Vagina (tissue), 2 donors: Measurements from ENCODE around the gene PCSK1N. TPM values are rescaled to one million over a fixed set of nuclear protein-coding genes. Genes with fewer than 3 reads are reported as not detected.

Experiments
- DNase-seq, 2 donors: peaks; one replicate each; pipeline ENCODE4 v3.0.0-alpha.2; 2017; ENCODE audit errors: extremely low spot score in 2 of 2
- H3K27ac ChIP-seq: fragments of 200-600 bp; sonication (generic); one replicate; pipeline ENCODE4 v1.5.1; 2019
- H3K27me3 ChIP-seq: fragments of 200-600 bp; sonication (generic); one replicate; pipeline ENCODE4 v1.5.1; 2019
- H3K36me3 ChIP-seq, 2 donors: fragments of 200-600 bp; sonication (generic); one replicate each; pipeline ENCODE4 v1.5.1; 2017 to 2019
- H3K4me1 ChIP-seq: fragments of 200-600 bp; sonication (generic); one replicate; pipeline ENCODE4 v1.5.1; 2019
- H3K4me3 ChIP-seq, 2 donors: fragments of 200-600 bp; sonication (generic); 1 replicate in 1 of 2; 2 replicates in 1 of 2; pipeline ENCODE4 v1.5.1; 2016 to 2019
- H3K9me3 ChIP-seq: fragments of 200-600 bp; sonication (generic); one replicate; pipeline ENCODE4 v1.5.1; 2019
- POLR2A ChIP-seq, 2 donors: fragments of 450-650 bp; IDR thresholded peaks; one replicate each; pipeline ENCODE4 v1.6.1; 2017; ENCODE audit warnings: antibody characterized with exemption in 2 of 2, mild to moderate bottlenecking in 2 of 2, moderate library complexity in 2 of 2
- POLR2AphosphoS5 ChIP-seq, 2 donors: sonication (generic); formaldehyde crosslinking; IDR thresholded peaks; one replicate each; pipeline ENCODE4 v1.9.0; 2017; ENCODE audit warnings: antibody characterized with exemption in 2 of 2, mild to moderate bottlenecking in 2 of 2, low read depth in 1 of 2; ENCODE audit not compliant: insufficient read depth in 1 of 2
- intact Hi-C: fragments of 100-400 bp; cut with DNase I; formaldehyde crosslinking; loops from one replicate; pipeline ENCODE4 v1.15.1; 2023
- total RNA-seq: library from RNA; depleted of rRNA; stranded (reverse); fragments of >200 nt; gene quantifications from one replicate; pipeline ENCODE4 v1.2.3, GENCODE V29; 2016
- TF ChIP-seq, protein P1 (sequence below), 3 experiments: fragments of 450-650 bp in 2 of 3; fragments of 200-600 bp in 1 of 3; sonication (generic) in 1 of 3; IDR thresholded peaks; one replicate each; pipeline ENCODE4 v1.5.1; 2017 to 2019; ENCODE audit warnings: antibody characterized with exemption in 3 of 3, mild to moderate bottlenecking in 2 of 3, moderate library complexity in 2 of 3

The PCSK1N gene
- total RNA-seq, 1 donor from 2014 or later: 15.0 TPM

DNA sequence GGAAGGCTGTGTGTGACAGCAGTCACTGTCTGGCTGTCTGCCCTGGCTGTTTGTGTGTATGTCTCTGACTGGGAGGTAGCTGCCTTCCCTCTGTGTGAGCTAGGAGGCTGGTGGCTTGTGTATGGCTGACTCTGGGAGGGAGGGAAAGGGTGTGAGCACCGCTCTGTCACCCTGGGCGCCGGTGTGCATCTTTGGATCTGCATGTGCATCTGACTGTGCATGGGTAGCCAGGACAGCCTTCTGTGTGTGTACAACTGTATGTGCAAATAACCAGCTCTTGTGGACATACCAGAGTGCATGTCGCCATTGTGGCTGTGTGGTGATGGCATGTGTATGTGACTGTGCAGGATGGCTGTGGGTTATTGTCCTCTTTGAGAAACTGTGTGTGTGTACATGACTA lies 16.5 kb downstream of the PCSK1N start:
- TF ChIP-seq POLR2AphosphoS5 (IDR thresholded peaks at IDR 0.05; ENCODE audit: insufficient read depth in 1 of 2, low read depth in 1 of 2): no peak
- TF ChIP-seq POLR2A (IDR thresholded peaks at IDR 0.05): no peak
- TF ChIP-seq, protein P1, sequence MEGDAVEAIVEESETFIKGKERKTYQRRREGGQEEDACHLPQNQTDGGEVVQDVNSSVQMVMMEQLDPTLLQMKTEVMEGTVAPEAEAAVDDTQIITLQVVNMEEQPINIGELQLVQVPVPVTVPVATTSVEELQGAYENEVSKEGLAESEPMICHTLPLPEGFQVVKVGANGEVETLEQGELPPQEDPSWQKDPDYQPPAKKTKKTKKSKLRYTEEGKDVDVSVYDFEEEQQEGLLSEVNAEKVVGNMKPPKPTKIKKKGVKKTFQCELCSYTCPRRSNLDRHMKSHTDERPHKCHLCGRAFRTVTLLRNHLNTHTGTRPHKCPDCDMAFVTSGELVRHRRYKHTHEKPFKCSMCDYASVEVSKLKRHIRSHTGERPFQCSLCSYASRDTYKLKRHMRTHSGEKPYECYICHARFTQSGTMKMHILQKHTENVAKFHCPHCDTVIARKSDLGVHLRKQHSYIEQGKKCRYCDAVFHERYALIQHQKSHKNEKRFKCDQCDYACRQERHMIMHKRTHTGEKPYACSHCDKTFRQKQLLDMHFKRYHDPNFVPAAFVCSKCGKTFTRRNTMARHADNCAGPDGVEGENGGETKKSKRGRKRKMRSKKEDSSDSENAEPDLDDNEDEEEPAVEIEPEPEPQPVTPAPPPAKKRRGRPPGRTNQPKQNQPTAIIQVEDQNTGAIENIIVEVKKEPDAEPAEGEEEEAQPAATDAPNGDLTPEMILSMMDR (IDR thresholded peaks at IDR 0.05): no peak
- H3K27me3 ChIP-seq: no peaks in the 10 kb centered on the region

DNA sequence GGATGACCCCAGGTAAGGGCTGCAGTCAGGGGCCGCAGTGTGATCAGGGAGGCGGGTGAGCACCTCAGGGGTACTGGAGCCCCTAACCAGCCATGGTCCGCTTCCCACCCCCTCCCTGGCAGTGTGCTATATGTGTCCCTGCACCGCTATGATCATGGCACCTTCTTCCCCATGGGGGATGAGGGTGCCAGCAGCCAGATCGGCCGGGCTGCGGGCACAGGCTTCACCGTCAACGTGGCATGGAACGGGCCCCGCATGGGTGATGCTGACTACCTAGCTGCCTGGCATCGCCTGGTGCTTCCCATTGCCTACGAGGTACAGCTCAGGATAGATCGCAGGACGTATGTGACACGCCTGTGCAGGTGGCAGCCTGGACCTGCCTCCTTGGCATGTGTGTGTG lies 17.3 kb downstream of the PCSK1N start:
- Histone ChIP-seq H3K27ac (no peak overlapping the region), H3K36me3 (peaks cover 0 to 15% of the 10 kb centered on the region in 2 donors), H3K27me3 (no peaks in the 10 kb centered on the region), H3K9me3 (no peaks in the 10 kb centered on the region), H3K4me1 (no peaks in the 10 kb centered on the region), H3K4me3 (no peak overlapping the region)
- intact Hi-C loops: no loop called here
- no peak for DNase-seq
- TF ChIP-seq POLR2A (IDR thresholded peaks at IDR 0.05) (no peak), POLR2AphosphoS5 (IDR thresholded peaks at IDR 0.05; ENCODE audit: insufficient read depth in 1 of 2, low read depth in 1 of 2) (no peak)
- TF ChIP-seq, protein P1 (IDR thresholded peaks at IDR 0.05): no peak

More for the DNA sequence above, 16.5 kb downstream of the PCSK1N start:
- Histone ChIP-seq H3K36me3 (peaks cover 0 to 23% of the 10 kb centered on the region in 2 donors), H3K4me3 (no peak overlapping the region), H3K27ac (no peak overlapping the region), H3K9me3 (no peaks in the 10 kb centered on the region), H3K4me1 (no peaks in the 10 kb centered on the region)
- intact Hi-C loops: no loop called here
- DNase-seq: no peak

DNA sequence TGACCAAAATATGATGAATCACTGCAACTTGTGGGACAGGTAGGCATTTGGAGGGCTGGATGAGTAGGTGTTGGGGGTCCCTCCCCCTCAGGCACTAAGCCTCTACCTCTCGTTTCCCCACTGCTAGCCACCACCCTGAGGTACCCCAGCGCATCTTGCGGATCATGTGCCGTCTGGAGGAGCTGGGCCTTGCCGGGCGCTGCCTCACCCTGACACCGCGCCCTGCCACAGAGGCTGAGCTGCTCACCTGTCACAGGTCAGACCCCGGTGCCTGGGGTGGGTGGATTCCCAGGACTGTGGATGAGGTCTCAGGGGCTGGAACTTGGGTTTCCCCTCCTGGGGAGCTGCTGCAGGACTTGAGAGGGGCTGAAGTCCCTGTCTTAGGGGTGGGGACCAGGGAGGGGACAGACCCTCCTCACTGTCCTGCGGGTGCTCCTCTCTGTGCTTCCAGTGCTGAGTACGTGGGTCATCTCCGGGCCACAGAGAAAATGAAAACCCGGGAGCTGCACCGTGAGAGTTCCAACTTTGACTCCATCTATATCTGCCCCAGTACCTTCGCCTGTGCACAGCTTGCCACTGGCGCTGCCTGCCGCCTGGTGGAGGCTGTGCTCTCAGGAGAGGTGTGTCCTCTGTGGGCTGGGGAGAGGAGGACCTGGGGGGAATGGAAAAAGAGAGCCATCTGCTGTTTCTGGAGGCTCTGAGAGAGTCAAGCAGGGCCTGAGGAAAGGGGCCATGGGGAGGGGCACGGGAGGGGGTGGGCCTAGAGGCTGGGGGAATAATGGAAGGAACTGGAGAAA lies 19.2 kb downstream of the PCSK1N start:
- peaks cover 0 to 14% of the 10 kb centered on the region in 2 donors for H3K36me3 ChIP-seq
- no peaks in the 10 kb centered on the region for H3K9me3 ChIP-seq
- intact Hi-C loops: no loop called here
- no peak for DNase-seq
- H3K27ac ChIP-seq: no peak overlapping the region
- TF ChIP-seq, protein P1 (IDR thresholded peaks at IDR 0.05): no peak
- TF ChIP-seq POLR2AphosphoS5 (IDR thresholded peaks at IDR 0.05; ENCODE audit: insufficient read depth in 1 of 2, low read depth in 1 of 2) (no peak), POLR2A (IDR thresholded peaks at IDR 0.05) (no peak)
- H3K4me3 ChIP-seq: no peak overlapping the region
- no peaks in the 10 kb centered on the region for H3K27me3 ChIP-seq
- no peaks in the 10 kb centered on the region for H3K4me1 ChIP-seq

DNA sequence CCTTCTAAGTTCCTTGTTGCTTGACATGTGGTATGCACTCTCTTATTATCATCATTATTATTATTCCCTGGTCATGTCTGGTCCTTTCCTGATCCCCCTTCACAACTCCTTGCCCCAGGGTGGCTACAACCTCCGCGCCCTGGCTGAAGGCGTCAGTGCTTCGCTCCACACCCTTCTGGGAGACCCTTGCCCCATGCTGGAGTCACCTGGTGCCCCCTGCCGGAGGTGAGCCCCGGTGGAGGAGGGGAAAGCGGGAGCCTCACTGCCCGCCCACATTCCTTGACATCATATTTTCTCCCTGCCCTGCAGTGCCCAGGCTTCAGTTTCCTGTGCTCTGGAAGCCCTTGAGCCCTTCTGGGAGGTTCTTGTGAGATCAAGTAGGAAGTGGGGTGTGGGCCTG lies 20.1 kb downstream of the PCSK1N start:
- Histone ChIP-seq H3K9me3 (no peaks in the 10 kb centered on the region), H3K36me3 (peaks cover 0 to 14% of the 10 kb centered on the region in 2 donors), H3K27ac (no peak overlapping the region), H3K27me3 (no peaks in the 10 kb centered on the region), H3K4me1 (no peaks in the 10 kb centered on the region), H3K4me3 (no peak overlapping the region)
- intact Hi-C loops: no loop called here
- no peak for DNase-seq
- no peak for TF ChIP-seq POLR2A (IDR thresholded peaks at IDR 0.05)
- no peak for TF ChIP-seq POLR2AphosphoS5 (IDR thresholded peaks at IDR 0.05; ENCODE audit: insufficient read depth in 1 of 2, low read depth in 1 of 2)
- TF ChIP-seq, protein P1 (IDR thresholded peaks at IDR 0.05): no peak

DNA sequence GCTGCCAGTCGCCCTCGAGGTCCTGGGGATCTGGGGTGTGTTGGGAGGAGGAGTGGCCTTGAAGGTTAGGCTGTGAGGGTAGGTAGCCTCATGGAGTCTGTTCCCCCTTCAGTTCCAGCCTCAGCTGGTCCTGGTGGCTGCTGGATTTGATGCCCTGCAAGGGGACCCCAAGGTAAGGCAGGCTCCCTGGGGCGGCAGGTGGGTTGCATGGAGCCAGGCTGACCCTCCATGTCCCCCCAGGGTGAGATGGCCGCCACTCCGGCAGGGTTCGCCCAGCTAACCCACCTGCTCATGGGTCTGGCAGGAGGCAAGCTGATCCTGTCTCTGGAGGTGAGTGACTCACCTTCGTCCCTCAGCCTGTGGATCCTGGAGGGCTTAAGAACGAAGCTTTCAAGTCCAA lies 20.7 kb downstream of the PCSK1N start:
- TF ChIP-seq, protein P1 (IDR thresholded peaks at IDR 0.05): no peak
- TF ChIP-seq POLR2A (IDR thresholded peaks at IDR 0.05): no peak
- no peak for TF ChIP-seq POLR2AphosphoS5 (IDR thresholded peaks at IDR 0.05; ENCODE audit: insufficient read depth in 1 of 2, low read depth in 1 of 2)
- Histone ChIP-seq H3K4me3 (no peak overlapping the region), H3K9me3 (no peaks in the 10 kb centered on the region), H3K27ac (no peak overlapping the region), H3K27me3 (no peaks in the 10 kb centered on the region), H3K4me1 (no peaks in the 10 kb centered on the region), H3K36me3 (peaks cover 0 to 14% of the 10 kb centered on the region in 2 donors)
- intact Hi-C loops: no loop called here
- DNase-seq: no peak
